ENCODE measurements around the gene ZC3HAV1L.
"Not testable (repeated sequence)": the region's sequence is repeated elsewhere in the genome, so short reads cannot be mapped to it uniquely, and the experiment has no call there.

Gene ZC3HAV1L

GRCh38 chr7:139035586-139036353 is at the start of gene ZC3HAV1L:
TSS of gene ZC3HAV1L (minus strand) at chr7:139036042. CDS start at chr7:139036017, 25 bp downstream.
- DNase-seq (ENCODE audit: low spot score), result peak; percentile 91
- TF ChIP-seq, protein P1, sequence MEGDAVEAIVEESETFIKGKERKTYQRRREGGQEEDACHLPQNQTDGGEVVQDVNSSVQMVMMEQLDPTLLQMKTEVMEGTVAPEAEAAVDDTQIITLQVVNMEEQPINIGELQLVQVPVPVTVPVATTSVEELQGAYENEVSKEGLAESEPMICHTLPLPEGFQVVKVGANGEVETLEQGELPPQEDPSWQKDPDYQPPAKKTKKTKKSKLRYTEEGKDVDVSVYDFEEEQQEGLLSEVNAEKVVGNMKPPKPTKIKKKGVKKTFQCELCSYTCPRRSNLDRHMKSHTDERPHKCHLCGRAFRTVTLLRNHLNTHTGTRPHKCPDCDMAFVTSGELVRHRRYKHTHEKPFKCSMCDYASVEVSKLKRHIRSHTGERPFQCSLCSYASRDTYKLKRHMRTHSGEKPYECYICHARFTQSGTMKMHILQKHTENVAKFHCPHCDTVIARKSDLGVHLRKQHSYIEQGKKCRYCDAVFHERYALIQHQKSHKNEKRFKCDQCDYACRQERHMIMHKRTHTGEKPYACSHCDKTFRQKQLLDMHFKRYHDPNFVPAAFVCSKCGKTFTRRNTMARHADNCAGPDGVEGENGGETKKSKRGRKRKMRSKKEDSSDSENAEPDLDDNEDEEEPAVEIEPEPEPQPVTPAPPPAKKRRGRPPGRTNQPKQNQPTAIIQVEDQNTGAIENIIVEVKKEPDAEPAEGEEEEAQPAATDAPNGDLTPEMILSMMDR (IDR thresholded peaks at IDR 0.05; ENCODE audit: extremely low read depth, missing control alignments), result no peak

GRCh38 chr7:139084709-139085108 is 48.9 kb upstream of the ZC3HAV1L start:
- DNase-seq (ENCODE audit: low spot score), result no peak
- TF ChIP-seq, protein P1 (IDR thresholded peaks at IDR 0.05; ENCODE audit: extremely low read depth, missing control alignments), result no peak

DNA sequence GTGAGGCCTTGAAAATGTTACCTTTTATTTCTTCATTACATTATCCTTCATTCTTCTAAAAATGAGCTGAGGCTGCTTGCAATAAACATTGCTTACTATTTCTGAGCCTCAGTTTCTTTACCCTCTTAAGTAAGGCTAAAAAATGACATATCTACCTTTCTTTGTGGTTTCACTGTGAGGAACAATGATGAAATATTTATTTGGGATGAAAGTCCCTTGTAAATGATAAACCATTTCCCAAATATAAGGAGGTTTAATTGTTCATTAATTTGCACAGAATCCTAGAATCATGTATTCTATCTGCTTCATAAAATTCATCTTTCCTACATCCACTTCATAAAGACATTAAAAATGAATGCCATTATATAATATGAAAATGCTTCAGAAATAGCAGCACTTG is 45.7 kb upstream of the ZC3HAV1L start:
- TF ChIP-seq, protein P1 (IDR thresholded peaks at IDR 0.05; ENCODE audit: extremely low read depth, missing control alignments), result no peak
- DNase-seq (ENCODE audit: low spot score), result no peak

DNA sequence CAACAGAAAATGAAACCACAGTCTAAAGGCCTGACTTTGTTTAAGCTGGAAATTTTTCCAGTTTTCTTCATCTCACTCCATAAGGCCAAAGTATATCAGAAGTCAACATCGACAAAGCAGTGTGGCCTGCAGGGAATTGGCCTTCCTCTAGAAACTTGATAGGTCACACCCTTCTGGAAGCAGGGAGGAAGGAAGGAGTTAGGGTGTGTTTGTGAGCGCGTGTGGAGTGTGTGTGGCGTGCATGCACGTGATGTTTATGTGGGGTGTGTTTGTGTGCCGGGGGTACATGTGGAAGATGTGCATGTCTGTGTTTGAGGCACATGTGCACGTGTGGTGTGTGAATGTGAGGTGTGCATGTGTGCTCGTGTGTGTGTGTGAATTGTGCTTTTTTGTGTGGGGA is 45.1 kb upstream of the ZC3HAV1L start:
- no peak for DNase-seq (ENCODE audit: low spot score)
- TF ChIP-seq, protein P1 (IDR thresholded peaks at IDR 0.05; ENCODE audit: extremely low read depth, missing control alignments), result no peak

GRCh38 chr7:139079861-139080260 is 44.0 kb upstream of the ZC3HAV1L start:
- no peak for DNase-seq (ENCODE audit: low spot score)
- TF ChIP-seq, protein P1 (IDR thresholded peaks at IDR 0.05; ENCODE audit: extremely low read depth, missing control alignments), result no peak

DNA sequence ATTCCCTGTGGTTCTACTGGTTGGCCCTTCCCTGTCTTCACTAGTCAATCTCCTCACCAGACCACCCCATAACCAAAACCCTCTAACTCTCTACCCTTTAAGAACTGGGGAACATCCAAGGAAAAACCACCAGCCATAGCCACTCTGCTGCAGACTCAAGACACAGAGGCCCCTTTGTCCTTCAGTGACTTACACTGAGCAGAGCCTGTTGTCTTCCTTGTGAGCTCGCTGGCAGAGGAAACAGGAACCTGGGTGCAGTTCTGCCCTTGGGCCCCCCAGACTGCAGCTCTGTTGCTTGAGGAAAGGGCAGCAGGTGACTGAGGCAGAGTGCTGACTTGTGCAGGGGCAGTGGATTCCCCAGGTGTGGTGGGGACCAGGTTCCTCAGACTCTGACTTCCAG is 43.1 kb upstream of the ZC3HAV1L start:
- DNase-seq (ENCODE audit: low spot score), result no peak
- TF ChIP-seq, protein P1 (IDR thresholded peaks at IDR 0.05; ENCODE audit: extremely low read depth, missing control alignments), result no peak

- DNase-seq (ENCODE audit: low spot score), result no peak
- TF ChIP-seq, protein P1 (IDR thresholded peaks at IDR 0.05; ENCODE audit: extremely low read depth, missing control alignments), result no peak
These were observed 42.6 kb upstream of the ZC3HAV1L start for GRCh38 chr7:139078399-139078798.

GRCh38 chr7:139077706-139078105 is 41.9 kb upstream of the ZC3HAV1L start:
- not testable (repeated sequence) for DNase-seq (ENCODE audit: low spot score)

Data from GM20000 (cell line).